H4 (cell line): ENCODE data around the gene RHOA. TPM values are rescaled to one million over a fixed set of nuclear protein-coding genes. Genes with fewer than 3 reads are reported as not detected.
A peak's percentile ranks its signal among the peaks of the same experiment; 100 is the strongest.

Experiments
- DNase-seq: peaks from one replicate; pipeline ENCODE4 v3.0.0-alpha.2; 2015; ENCODE audit warnings: low spot score
- total RNA-seq: library from RNA; depleted of rRNA; stranded (reverse); fragments of >200 nt; shearing (Covaris generic); gene quantifications from 2 replicates; pipeline ENCODE4 v1.2.3, GENCODE V29; 2014; rRNA removed

The RHOA gene
- total RNA-seq = 283 and 305 TPM in 2 replicates

GRCh38 chr3:49411968-49412631 lies at the start of gene RHOA, which contains the start of gene TCTA:
TSS of gene RHOA (minus strand) at chr3:49411976. CDS start at chr3:49375589, 36,387 bp downstream.
TSS of gene TCTA (plus strand) at chr3:49412423. CDS start at chr3:49412427, 4 bp downstream.
- peak; percentile 97 for DNase-seq

GRCh38 chr3:49460956-49461355 lies 49.2 kb upstream of the RHOA start:
- no peak for DNase-seq

- DNase-seq = no peak
Observed at GRCh38 chr3:49460188-49460890, 48.6 kb upstream of the RHOA start.

GRCh38 chr3:49456466-49456865 lies 44.7 kb upstream of the RHOA start:
- DNase-seq = no peak

GRCh38 chr3:49454898-49455681 lies 43.3 kb upstream of the RHOA start:
- no peak for DNase-seq

GRCh38 chr3:49454458-49454857 lies 42.7 kb upstream of the RHOA start:
- DNase-seq = no peak

- no peak for DNase-seq
Observed at GRCh38 chr3:49453621-49454020, 41.8 kb upstream of the RHOA start.

- DNase-seq = no peak
Observed at GRCh38 chr3:49445391-49445790, 33.6 kb upstream of the RHOA start.

- no peak for DNase-seq
Observed at GRCh38 chr3:49434731-49435130, 23.0 kb upstream of the RHOA start.

GRCh38 chr3:49428752-49429080 lies 16.9 kb upstream of the RHOA start:
- DNase-seq = no peak

- no peak for DNase-seq
Observed at GRCh38 chr3:49427586-49427985, 15.8 kb upstream of the RHOA start.

GRCh38 chr3:49424816-49425215 lies 13.0 kb upstream of the RHOA start:
- no peak for DNase-seq

GRCh38 chr3:49422379-49423248 lies 10.8 kb upstream of the RHOA start, which contains the start of gene AMT:
TSS of gene AMT (minus strand) at chr3:49422473. CDS start at chr3:49422450, 23 bp downstream.
- DNase-seq = no peak

- DNase-seq = no peak
Observed at GRCh38 chr3:49421890-49422378, 10.2 kb upstream of the RHOA start.

- DNase-seq = no peak
Observed at GRCh38 chr3:49417516-49418120, 5.8 kb upstream of the RHOA start.

GRCh38 chr3:49416867-49417266 lies 5.1 kb upstream of the RHOA start:
- no peak for DNase-seq

GRCh38 chr3:49415931-49416601 lies 4.3 kb upstream of the RHOA start:
- DNase-seq = no peak

- DNase-seq = no peak
Observed at GRCh38 chr3:49414753-49415152, 3.0 kb upstream of the RHOA start.

GRCh38 chr3:49413338-49413734 lies 1.6 kb upstream of the RHOA start:
- DNase-seq = no peak

GRCh38 chr3:49412632-49413337 lies 1.0 kb upstream of the RHOA start:
- DNase-seq = no peak
